HepG2 (cell line): ENCODE results near the gene PRDM10. TPM values are rescaled to one million over a fixed set of nuclear protein-coding genes. Genes with fewer than 3 reads are reported as not detected.

Experiments
- ATF4 ChIP-seq, 2 experiments: fragments of 450-650 bp in 1 of 2; sonication (generic) in 1 of 2; formaldehyde crosslinking; IDR thresholded peaks; 2 replicates each; pipeline versions ENCODE4 v1.5.0 to v1.8.0; 2020 to 2022; ENCODE audit warnings: mild to moderate bottlenecking in 1 of 2, missing genetic modification reagents in 1 of 2
- DMTF1 ChIP-seq: sonication (generic); formaldehyde crosslinking; IDR thresholded peaks from 2 replicates; pipeline ENCODE4 v1.4.0; 2020; ENCODE audit warnings: mild to moderate bottlenecking, missing genetic modification reagents
- FOXK1 ChIP-seq: sonication (generic); formaldehyde crosslinking; IDR thresholded peaks from 2 replicates; pipeline ENCODE4 v1.4.0; 2020; ENCODE audit warnings: low read depth, missing genetic modification reagents, borderline replicate concordance
- GABPA ChIP-seq, 2 experiments: IDR thresholded peaks; 2 replicates each; pipeline ENCODE4 v1.6.1; 2011 to 2016; ENCODE audit warnings: low read depth in 2 of 2, low read length in 1 of 2, missing biosample characterization in 1 of 2, missing genetic modification characterization in 1 of 2
- GTF2F1 ChIP-seq: fragments of 150-350 bp; IDR thresholded peaks from 2 replicates; pipeline ENCODE4 v1.6.1; 2014; ENCODE audit warnings: low read length
- REPIN1 ChIP-seq: sonication (generic); formaldehyde crosslinking; IDR thresholded peaks from 2 replicates; pipeline ENCODE4 v1.8.0; 2022; ENCODE audit warnings: missing genetic modification reagents, low read depth, mild to moderate bottlenecking, borderline replicate concordance
- SPEN ChIP-seq: sonication (generic); formaldehyde crosslinking; IDR thresholded peaks from 2 replicates; pipeline ENCODE4 v1.5.1; 2020; ENCODE audit warnings: low read depth, mild to moderate bottlenecking, missing genetic modification reagents
- THAP9 ChIP-seq: sonication (generic); formaldehyde crosslinking; IDR thresholded peaks from 2 replicates; pipeline ENCODE4; 2020; ENCODE audit warnings: missing genetic modification reagents, mild to moderate bottlenecking, borderline replicate concordance
- ZBTB25 ChIP-seq: IDR thresholded peaks from 2 replicates; pipeline ENCODE4 v1.6.1; 2018; ENCODE audit warnings: missing genetic modification reagents
- ZFY ChIP-seq: sonication (generic); formaldehyde crosslinking; IDR thresholded peaks from 2 replicates; pipeline ENCODE4 v1.4.0; 2020; ENCODE audit warnings: missing genetic modification reagents
- ZMYM4 ChIP-seq: sonication (generic); formaldehyde crosslinking; IDR thresholded peaks from 2 replicates; pipeline ENCODE4 v1.8.1; 2023; ENCODE audit warnings: mild to moderate bottlenecking, missing genetic modification reagents
- ZNF160 ChIP-seq: sonication (generic); formaldehyde crosslinking; IDR thresholded peaks from 2 replicates; pipeline ENCODE4 v1.8.0; 2022; ENCODE audit warnings: mild to moderate bottlenecking, inconsistent platforms, missing genetic modification reagents
- ZNF235 ChIP-seq: sonication (generic); formaldehyde crosslinking; IDR thresholded peaks from 2 replicates; pipeline ENCODE4 v1.8.1; 2023; ENCODE audit warnings: mild to moderate bottlenecking, missing genetic modification reagents, borderline replicate concordance
- ZNF33A ChIP-seq: sonication (generic); formaldehyde crosslinking; IDR thresholded peaks from 2 replicates; pipeline ENCODE4 v1.5.1; 2020; ENCODE audit warnings: missing genetic modification reagents, mild to moderate bottlenecking, moderate library complexity, borderline replicate concordance
- ZNF350 ChIP-seq: sonication (generic); formaldehyde crosslinking; IDR thresholded peaks from 2 replicates; pipeline ENCODE4 v1.4.0; 2020; ENCODE audit warnings: mild to moderate bottlenecking, low read depth, missing genetic modification reagents, borderline replicate concordance
- ZNF362 ChIP-seq: sonication (generic); formaldehyde crosslinking; IDR thresholded peaks from 2 replicates; pipeline ENCODE4 v1.4.0; 2020; ENCODE audit warnings: missing genetic modification reagents, mild to moderate bottlenecking, borderline replicate concordance
- ZNF431 ChIP-seq: sonication (generic); formaldehyde crosslinking; IDR thresholded peaks from 2 replicates; pipeline ENCODE4 v1.9.0; 2022; ENCODE audit warnings: missing genetic modification reagents, low read depth, mild to moderate bottlenecking, borderline replicate concordance
- ZSCAN21 ChIP-seq: sonication (generic); formaldehyde crosslinking; IDR thresholded peaks from 2 replicates; pipeline ENCODE4 v1.8.0; 2022; ENCODE audit warnings: mild to moderate bottlenecking, missing genetic modification reagents, moderate library complexity, borderline replicate concordance
- polyA plus RNA-seq, 8 experiments: library from polyadenylated mRNA; depleted of rRNA in 3 of 8; stranded (reverse) in 7 of 8; unstranded in 1 of 8; fragments of >200 nt; fragmentation: Illumina TruSeq in 4 of 8; extraction: Trizol in 4 of 8; gene quantifications; 2 replicates each; pipeline versions ENCODE4 v1.2.1 to v1.2.3, GENCODE V29; 2011 to 2016; ENCODE audit warnings: low read depth in 4 of 8, missing spikeins in 1 of 8, mixed read lengths in 1 of 8; ENCODE audit not compliant: insufficient read depth in 1 of 8
- total RNA-seq, 5 experiments: library from RNA; depleted of rRNA; stranded (reverse); fragments of >200 nt; fragmentation: Illumina TruSeq; extraction: Trizol; gene quantifications; 2 replicates each; pipeline ENCODE4 v1.2.3, GENCODE V29; 2016; ENCODE audit warnings: low read depth in 1 of 5

Gene PRDM10
- total and polyA plus RNA-seq, 2 of the 13 experiments (the other 11 are each of a cell fraction or from before 2014, with no cell fraction given): 5.7 to 5.8 TPM

GRCh38 chr11:130002352-130002845 is at the start of gene PRDM10 (continued):
- TF ChIP-seq DMTF1: 0 out of 2 replicates have a peak, but pooled peaks have one; percentile 28
- peak; percentile 35; the same call in 1 of the 2 replicates for TF ChIP-seq ZNF350
- peak; percentile 42; the same call in 1 of the 2 replicates for TF ChIP-seq ZNF160 (CRISPR knock-in tag)
- 0 out of 2 replicates have a peak, but pooled peaks have one; percentile 81 for TF ChIP-seq ZNF33A (CRISPR knock-in tag)
- no peak for TF ChIP-seq SPEN
- TF ChIP-seq ZFY: peak; percentile 87
- TF ChIP-seq THAP9: peak; percentile 81
- TF ChIP-seq GTF2F1: no peak
- peak; percentile 77; the same call in 1 of the 2 replicates for TF ChIP-seq ZSCAN21 (CRISPR knock-in tag)
- TF ChIP-seq FOXK1 (CRISPR knock-in tag): no peak
- 0 out of 2 replicates have a peak, but pooled peaks have one; percentile 29 for TF ChIP-seq ZNF235 (CRISPR knock-in tag)
- 0 out of 2 replicates have a peak, but pooled peaks have one; percentile 0 for TF ChIP-seq REPIN1 (CRISPR knock-in tag)
- no peak for TF ChIP-seq ZBTB25 (CRISPR knock-in tag)
- TF ChIP-seq ZNF362: peak; percentile 38; the same call in 1 of the 2 replicates
- TF ChIP-seq ZNF431 (CRISPR knock-in tag): 0 out of 2 replicates have a peak, but pooled peaks have one; percentile 31
- no peak for TF ChIP-seq GABPA (IDR thresholded peaks at IDR 0.05; ENCODE audit: low read depth, low read length)
- peak; percentile 54 for TF ChIP-seq GABPA (CRISPR knock-in tag; IDR thresholded peaks at IDR 0.05; ENCODE audit: low read depth)
- TF ChIP-seq ATF4 (CRISPR knock-in tag; IDR thresholded peaks at IDR 0.05): no peak
- TF ChIP-seq ZMYM4: 0 out of 2 replicates have a peak, but pooled peaks have one; percentile 13
